ENCODE results near the gene SCAMP2.

SCAMP2 gene

DNA sequence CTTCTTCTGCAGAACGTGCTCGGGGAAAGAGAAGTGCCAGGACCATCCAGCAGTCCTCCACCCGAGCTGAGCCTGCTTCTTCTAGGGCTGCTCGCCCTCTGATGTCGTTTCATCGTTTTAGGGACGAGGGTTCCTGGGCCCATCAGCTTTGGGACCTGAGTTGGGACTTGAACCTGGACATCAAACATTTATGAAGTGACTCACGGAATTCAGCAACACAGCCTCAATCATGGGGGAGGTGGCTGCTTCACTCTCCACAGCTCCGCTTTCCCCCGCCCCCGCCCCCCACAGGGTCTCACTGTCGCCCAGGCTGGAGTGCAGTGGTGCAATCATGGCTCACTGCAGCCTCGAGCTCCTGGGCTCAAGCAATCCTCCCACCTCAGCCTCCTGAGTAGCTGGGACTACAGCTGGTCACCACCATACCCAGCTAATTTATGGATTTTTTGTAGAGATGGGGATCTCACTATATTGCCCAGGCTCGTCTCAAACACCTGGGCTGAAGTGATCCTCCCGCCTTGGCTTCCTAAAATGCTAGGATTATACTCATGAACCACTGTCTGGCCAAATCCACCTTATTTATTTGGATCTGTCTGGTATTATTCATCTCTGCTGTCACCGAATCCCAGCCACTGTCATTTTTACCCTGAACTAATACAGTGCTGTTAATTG lies 725 bp upstream of the SCAMP2 start:
- Histone ChIP-seq H2AFZ (ENCODE audit: low read depth, low read length) (peak overlapping the region; percentile 24; the same call in 1 of the 2 replicates), H3K36me3 (replicated peaks; ENCODE audit: low read depth, low read length) (peaks cover 15% of the 10 kb centered on the region), H3K27me3 (ENCODE audit: low read depth, low read length) (no peaks in the 10 kb centered on the region), H4K20me1 (ENCODE audit: insufficient read depth, low read length) (no peaks in the 10 kb centered on the region; the same call in 1 of the 2 replicates), H3K27ac (ENCODE audit: low read length) (peak overlapping the region; percentile 61), H3K79me2 (ENCODE audit: low read length) (peaks cover 36% of the 10 kb centered on the region), H3K4me2 (ENCODE audit: low read length) (peak overlapping the region; percentile 88), H3K4me3 (ENCODE audit: low read length) (peak overlapping the region; percentile 92), H3K9ac (ENCODE audit: low read length) (peak overlapping the region; percentile 82), H3K4me1 (ENCODE audit: low read length) (peaks cover 34% of the 10 kb centered on the region), H3K9me3 (ENCODE audit: insufficient read depth, low read length) (no peaks in the 10 kb centered on the region)
- no peak for TF ChIP-seq EZH2phosphoT487 (IDR thresholded peaks at IDR 0.05; ENCODE audit: low read depth)
- TF ChIP-seq, protein P1, sequence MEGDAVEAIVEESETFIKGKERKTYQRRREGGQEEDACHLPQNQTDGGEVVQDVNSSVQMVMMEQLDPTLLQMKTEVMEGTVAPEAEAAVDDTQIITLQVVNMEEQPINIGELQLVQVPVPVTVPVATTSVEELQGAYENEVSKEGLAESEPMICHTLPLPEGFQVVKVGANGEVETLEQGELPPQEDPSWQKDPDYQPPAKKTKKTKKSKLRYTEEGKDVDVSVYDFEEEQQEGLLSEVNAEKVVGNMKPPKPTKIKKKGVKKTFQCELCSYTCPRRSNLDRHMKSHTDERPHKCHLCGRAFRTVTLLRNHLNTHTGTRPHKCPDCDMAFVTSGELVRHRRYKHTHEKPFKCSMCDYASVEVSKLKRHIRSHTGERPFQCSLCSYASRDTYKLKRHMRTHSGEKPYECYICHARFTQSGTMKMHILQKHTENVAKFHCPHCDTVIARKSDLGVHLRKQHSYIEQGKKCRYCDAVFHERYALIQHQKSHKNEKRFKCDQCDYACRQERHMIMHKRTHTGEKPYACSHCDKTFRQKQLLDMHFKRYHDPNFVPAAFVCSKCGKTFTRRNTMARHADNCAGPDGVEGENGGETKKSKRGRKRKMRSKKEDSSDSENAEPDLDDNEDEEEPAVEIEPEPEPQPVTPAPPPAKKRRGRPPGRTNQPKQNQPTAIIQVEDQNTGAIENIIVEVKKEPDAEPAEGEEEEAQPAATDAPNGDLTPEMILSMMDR (IDR thresholded peaks at IDR 0.05; ENCODE audit: low read depth, low read length) = no peak

DNA sequence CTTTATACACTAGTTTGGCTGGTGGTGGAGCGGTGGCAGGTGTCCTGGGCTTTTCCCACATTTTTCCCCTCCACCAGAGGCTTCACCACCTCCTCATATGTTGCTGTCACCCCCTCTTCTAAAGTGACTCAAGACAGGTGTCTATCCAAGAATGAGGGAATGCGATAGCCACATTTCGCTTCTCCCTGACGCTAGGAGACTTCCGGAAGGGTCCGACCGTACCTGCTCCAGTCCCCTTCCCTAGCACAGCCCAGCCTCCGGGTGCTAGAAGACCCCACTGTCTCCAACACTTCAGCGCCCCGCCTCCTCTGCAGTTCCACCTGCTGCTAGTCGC lies 496 bp downstream of the SCAMP2 start:
- peak overlapping the region; percentile 93 for H3K9ac ChIP-seq (ENCODE audit: low read length)
- H3K4me2 ChIP-seq (ENCODE audit: low read length) = peak overlapping the region; percentile 94
- H3K27me3 ChIP-seq (ENCODE audit: low read depth, low read length) = no peaks in the 10 kb centered on the region
- peaks cover 8% of the 10 kb centered on the region; the same call in 1 of the 2 replicates for H3K9me3 ChIP-seq (ENCODE audit: insufficient read depth, low read length)
- H3K79me2 ChIP-seq (ENCODE audit: low read length) = peaks cover 48% of the 10 kb centered on the region
- H2AFZ ChIP-seq (ENCODE audit: low read depth, low read length) = no peak overlapping the region
- H3K27ac ChIP-seq (ENCODE audit: low read length) = peak overlapping the region; percentile 91
- H4K20me1 ChIP-seq (ENCODE audit: insufficient read depth, low read length) = no peaks in the 10 kb centered on the region; the same call in 1 of the 2 replicates
- TF ChIP-seq, protein P1 (IDR thresholded peaks at IDR 0.05; ENCODE audit: low read depth, low read length) = no peak
- no peak for TF ChIP-seq EZH2phosphoT487 (IDR thresholded peaks at IDR 0.05; ENCODE audit: low read depth)
- H3K4me3 ChIP-seq (ENCODE audit: low read length) = peak overlapping the region; percentile 92
- peaks cover 27% of the 10 kb centered on the region for H3K36me3 ChIP-seq (replicated peaks; ENCODE audit: low read depth, low read length)
- H3K4me1 ChIP-seq (ENCODE audit: low read length) = peaks cover 47% of the 10 kb centered on the region

DNA sequence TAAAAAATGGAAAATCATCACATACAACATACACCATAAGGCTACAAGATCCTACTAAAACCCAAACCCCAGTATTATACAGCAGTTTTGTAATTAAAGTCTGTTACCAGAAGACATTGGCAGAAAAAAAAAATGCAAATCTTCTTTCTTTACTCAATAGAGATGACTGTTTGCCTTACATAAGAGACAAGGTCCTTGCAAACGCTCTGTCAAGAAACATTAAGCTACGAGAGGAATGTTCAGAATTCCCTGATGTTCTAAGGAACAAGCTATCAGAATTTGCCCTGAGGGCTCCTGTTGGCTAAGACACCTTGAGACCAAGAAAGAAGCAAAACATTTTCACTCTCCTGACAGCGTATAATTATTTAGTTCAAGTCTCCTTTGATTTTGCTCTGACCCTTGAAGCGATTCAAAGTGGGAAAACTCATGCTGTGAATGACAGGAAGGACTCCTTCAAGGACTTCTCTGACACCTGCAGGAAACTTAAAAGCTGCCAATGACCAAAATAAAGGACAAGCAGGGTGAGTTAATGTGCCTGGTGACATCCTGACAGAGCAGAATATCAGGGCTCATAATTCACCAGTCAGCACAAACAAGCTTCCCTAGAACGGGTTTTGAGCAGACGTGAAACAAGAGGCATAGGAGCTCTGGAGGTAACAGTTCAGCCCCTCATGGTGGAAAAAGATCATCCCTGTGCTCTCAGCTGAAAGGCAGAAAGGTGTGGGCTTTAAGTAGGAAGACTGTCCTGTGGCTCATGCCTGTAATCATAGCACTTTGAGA lies 2.5 kb downstream of the SCAMP2 start:
- Histone ChIP-seq H3K27me3 (ENCODE audit: low read depth, low read length) (no peaks in the 10 kb centered on the region), H3K9me3 (ENCODE audit: insufficient read depth, low read length) (peaks cover 11% of the 10 kb centered on the region; the same call in 1 of the 2 replicates), H3K9ac (ENCODE audit: low read length) (peak overlapping the region; percentile 77), H4K20me1 (ENCODE audit: insufficient read depth, low read length) (peaks cover 13% of the 10 kb centered on the region), H3K79me2 (ENCODE audit: low read length) (peaks cover 68% of the 10 kb centered on the region), H3K4me3 (ENCODE audit: low read length) (peak overlapping the region; percentile 92), H3K4me2 (ENCODE audit: low read length) (peak overlapping the region; percentile 89), H3K36me3 (replicated peaks; ENCODE audit: low read depth, low read length) (peaks cover 43% of the 10 kb centered on the region), H3K4me1 (ENCODE audit: low read length) (peaks cover 66% of the 10 kb centered on the region), H3K27ac (ENCODE audit: low read length) (peak overlapping the region; percentile 91), H2AFZ (ENCODE audit: low read depth, low read length) (no peak overlapping the region)
- TF ChIP-seq EZH2phosphoT487 (IDR thresholded peaks at IDR 0.05; ENCODE audit: low read depth) = no peak
- TF ChIP-seq, protein P1 (IDR thresholded peaks at IDR 0.05; ENCODE audit: low read depth, low read length) = no peak

DNA sequence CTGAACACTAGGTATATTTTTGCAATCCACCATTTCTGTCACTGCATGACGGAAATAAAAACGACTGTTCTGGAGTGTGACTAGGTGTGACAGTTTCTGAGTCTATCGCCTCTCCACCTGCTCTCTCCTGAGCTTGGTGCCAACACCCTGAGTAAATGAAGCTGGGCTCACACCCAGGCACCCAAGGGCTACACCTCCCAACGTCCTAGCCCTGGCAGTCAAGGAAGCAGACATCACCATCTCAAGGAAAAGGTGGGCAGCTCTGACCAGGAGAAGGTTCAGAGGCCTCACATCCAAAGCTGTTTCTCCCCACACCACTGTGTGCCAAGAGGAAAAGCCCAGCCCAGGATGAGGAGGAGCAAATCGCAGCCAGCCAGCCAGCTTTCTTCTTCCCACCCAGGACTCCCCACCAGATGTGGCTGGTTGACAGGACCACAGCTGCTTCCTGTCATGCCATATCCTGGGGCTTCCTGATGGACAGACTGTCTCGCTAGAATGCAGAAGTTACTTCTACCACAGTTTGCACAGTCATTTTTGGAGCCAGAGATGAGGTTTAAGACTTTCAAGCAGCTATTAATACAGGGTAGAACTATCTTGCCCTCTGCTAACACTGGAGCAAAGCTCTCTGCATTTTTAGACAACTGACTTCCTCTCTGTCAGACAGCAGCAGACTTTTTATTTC lies 3.3 kb downstream of the SCAMP2 start:
- no peaks in the 10 kb centered on the region for H3K27me3 ChIP-seq (ENCODE audit: low read depth, low read length)
- H3K79me2 ChIP-seq (ENCODE audit: low read length) = peaks cover 73% of the 10 kb centered on the region
- peaks cover 11% of the 10 kb centered on the region; the same call in 1 of the 2 replicates for H3K9me3 ChIP-seq (ENCODE audit: insufficient read depth, low read length)
- peaks cover 46% of the 10 kb centered on the region for H3K36me3 ChIP-seq (replicated peaks; ENCODE audit: low read depth, low read length)
- H3K9ac ChIP-seq (ENCODE audit: low read length) = peak overlapping the region; percentile 81
- peaks cover 66% of the 10 kb centered on the region for H3K4me1 ChIP-seq (ENCODE audit: low read length)
- TF ChIP-seq, protein P1 (IDR thresholded peaks at IDR 0.05; ENCODE audit: low read depth, low read length) = no peak
- no peak for TF ChIP-seq EZH2phosphoT487 (IDR thresholded peaks at IDR 0.05; ENCODE audit: low read depth)
- H2AFZ ChIP-seq (ENCODE audit: low read depth, low read length) = no peak overlapping the region
- peaks cover 13% of the 10 kb centered on the region for H4K20me1 ChIP-seq (ENCODE audit: insufficient read depth, low read length)
- H3K4me3 ChIP-seq (ENCODE audit: low read length) = peak overlapping the region; percentile 92
- H3K27ac ChIP-seq (ENCODE audit: low read length) = peak overlapping the region; percentile 91
- peak overlapping the region; percentile 89 for H3K4me2 ChIP-seq (ENCODE audit: low read length)
